Measurements from ENCODE around the gene CCDC93. TPM values are rescaled to one million over a fixed set of nuclear protein-coding genes. Genes with fewer than 3 reads are reported as not detected.

The CCDC93 gene
- total RNA-seq, 1 donor, result 30.5 TPM

DNA sequence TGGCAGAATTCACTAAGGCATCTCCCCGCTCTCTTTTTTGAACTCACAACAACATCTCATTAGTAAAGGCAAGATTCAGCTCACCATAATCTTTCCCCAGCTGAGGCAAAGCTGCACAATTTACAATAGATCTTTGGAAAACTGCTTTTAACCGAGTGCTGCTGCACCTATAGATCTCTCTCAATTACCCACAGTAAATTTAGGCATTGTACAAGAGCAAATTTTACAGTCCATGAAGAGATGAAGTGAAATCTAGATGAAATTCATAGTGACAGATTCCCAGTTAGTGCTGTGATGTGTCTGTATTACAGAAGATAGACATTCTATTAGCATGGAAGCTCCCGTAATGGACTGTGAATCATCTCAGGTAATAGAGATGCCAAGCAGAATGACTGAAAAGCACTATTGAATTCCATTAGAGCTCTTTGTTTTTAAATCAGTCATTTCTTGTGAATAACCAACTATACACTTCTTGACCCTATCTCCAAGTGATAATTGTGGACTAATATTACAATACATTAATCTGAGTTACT, 38.0 kb upstream of the CCDC93 start:
- no peak for DNase-seq (ENCODE audit: low read depth)

DNA sequence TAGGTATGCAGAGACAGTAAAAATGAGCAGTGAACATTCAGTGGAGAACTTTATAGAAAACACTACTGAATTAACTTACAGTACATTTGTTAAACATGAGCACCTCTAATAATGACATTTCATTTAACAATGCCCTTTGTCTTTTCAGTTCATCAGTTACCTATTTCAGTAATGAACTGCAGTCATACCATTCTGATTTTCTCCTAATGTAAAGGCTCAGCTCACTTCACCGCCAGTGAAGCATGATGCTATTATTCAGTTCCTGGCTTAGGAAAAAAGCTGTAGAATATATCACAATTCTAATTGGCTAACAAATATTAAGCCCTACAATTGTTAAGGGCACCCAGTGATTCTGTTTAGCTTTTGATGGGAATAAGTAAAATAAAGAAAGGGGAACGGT, 37.1 kb upstream of the CCDC93 start:
- no peak overlapping the region for H3K4me3 ChIP-seq (ENCODE audit: low read depth, low read length)
- DNase-seq (ENCODE audit: low read depth), result no peak
- TF ChIP-seq, protein P1, sequence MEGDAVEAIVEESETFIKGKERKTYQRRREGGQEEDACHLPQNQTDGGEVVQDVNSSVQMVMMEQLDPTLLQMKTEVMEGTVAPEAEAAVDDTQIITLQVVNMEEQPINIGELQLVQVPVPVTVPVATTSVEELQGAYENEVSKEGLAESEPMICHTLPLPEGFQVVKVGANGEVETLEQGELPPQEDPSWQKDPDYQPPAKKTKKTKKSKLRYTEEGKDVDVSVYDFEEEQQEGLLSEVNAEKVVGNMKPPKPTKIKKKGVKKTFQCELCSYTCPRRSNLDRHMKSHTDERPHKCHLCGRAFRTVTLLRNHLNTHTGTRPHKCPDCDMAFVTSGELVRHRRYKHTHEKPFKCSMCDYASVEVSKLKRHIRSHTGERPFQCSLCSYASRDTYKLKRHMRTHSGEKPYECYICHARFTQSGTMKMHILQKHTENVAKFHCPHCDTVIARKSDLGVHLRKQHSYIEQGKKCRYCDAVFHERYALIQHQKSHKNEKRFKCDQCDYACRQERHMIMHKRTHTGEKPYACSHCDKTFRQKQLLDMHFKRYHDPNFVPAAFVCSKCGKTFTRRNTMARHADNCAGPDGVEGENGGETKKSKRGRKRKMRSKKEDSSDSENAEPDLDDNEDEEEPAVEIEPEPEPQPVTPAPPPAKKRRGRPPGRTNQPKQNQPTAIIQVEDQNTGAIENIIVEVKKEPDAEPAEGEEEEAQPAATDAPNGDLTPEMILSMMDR (IDR thresholded peaks at IDR 0.05; ENCODE audit: insufficient read depth, low read length), result no peak

More for the DNA sequence above, 38.0 kb upstream of the CCDC93 start:
- TF ChIP-seq, protein P1 (IDR thresholded peaks at IDR 0.05; ENCODE audit: insufficient read depth, low read length), result no peak
- H3K4me3 ChIP-seq (ENCODE audit: low read depth, low read length), result no peak overlapping the region

DNA sequence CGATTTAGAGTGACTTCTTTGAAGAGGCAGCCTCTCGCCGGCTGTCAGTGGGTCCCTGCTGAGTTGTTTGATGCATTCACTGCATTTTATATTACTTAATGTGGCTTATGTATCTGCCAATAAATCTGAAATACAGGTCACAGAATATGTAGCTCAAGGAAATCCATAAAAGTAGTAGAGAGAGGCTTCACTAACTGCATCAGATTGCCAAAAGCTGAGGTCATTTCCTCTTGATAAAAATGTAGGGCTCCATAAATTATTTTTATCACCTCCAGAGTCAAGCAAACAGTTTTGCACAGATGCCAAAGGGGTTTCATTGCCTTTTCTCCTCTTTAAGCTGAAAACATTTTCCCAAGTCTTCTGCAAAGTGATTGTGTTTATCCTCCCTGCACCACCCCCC, 36.5 kb upstream of the CCDC93 start:
- DNase-seq (ENCODE audit: low read depth), result peak; percentile 19

DNA sequence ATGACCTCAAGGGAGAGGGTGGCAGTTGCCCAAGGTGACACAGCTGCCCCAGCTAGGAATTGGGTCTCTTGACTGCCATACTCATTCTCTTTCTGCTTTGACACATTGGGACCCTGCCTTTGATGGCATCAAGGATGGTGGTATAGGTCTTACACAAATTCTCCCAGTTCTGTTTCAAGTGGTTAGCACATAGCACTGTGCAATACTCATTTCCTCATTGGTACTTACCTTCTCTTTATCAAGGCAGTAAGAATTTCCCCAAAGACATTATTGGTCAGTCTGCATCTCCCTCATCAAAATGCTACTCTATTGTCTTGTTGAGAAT, 35.9 kb upstream of the CCDC93 start:
- no peak for DNase-seq (ENCODE audit: low read depth)
- TF ChIP-seq, protein P1 (IDR thresholded peaks at IDR 0.05; ENCODE audit: insufficient read depth, low read length), result no peak

More for the DNA sequence above, 36.5 kb upstream of the CCDC93 start:
- no peak overlapping the region for H3K4me3 ChIP-seq (ENCODE audit: low read depth, low read length)
- TF ChIP-seq, protein P1 (IDR thresholded peaks at IDR 0.05; ENCODE audit: insufficient read depth, low read length), result no peak

DNA sequence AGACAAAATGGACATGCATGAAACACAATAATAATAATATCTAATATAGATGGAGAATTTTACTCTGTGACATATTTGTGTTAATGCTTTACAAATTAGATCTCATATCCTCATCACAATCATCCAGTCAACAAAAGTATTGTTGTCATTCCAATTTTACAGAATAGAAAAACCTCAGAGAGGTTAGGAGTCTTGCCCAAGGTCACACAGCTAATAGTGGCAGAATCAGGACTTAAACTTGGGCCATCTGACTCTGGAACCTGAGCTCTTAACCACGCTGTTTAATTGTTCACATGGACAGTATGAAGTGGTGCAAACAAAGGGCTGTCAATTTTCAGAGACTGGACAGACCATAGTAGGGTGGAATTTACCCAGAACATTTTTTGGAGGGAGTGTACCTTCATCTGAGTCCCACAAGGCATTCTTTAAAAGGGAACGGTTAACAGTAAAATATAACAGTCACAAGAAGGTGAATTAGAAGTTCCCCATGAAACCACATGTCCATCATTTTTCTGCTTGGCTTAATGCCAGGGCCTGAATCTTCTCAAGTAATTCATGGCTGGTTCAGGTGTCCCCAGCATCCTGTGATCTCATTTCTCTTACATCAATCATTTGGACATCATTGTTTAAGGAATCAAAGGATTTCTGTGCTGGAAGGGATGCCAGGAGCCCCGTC, 35.4 kb upstream of the CCDC93 start:
- no peak for DNase-seq (ENCODE audit: low read depth)
- TF ChIP-seq, protein P1 (IDR thresholded peaks at IDR 0.05; ENCODE audit: insufficient read depth, low read length), result no peak
- H3K4me3 ChIP-seq (ENCODE audit: low read depth, low read length), result no peak overlapping the region

More for the DNA sequence above, 35.9 kb upstream of the CCDC93 start:
- H3K4me3 ChIP-seq (ENCODE audit: low read depth, low read length), result no peak overlapping the region

DNA sequence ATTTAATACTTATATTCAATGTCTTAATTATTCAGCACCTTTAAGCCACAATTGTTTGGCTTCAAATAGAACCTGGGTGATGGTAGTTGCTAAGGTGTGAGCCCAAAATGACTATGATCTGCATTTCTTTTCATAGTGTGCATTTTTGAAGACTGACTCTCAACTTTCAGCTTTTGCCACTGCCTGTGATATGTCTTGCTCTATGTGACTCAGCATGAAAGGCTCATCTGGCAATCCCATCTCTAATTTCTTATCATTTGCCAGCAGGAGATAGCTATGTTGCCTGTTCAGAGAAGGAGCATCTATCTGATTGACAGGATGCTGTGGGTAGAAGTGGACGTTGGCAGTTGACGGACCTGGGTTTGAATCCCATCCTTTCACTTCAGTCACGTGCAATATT, 34.5 kb upstream of the CCDC93 start:
- DNase-seq (ENCODE audit: low read depth), result no peak
- no peak overlapping the region for H3K4me3 ChIP-seq (ENCODE audit: low read depth, low read length)
- TF ChIP-seq, protein P1 (IDR thresholded peaks at IDR 0.05; ENCODE audit: insufficient read depth, low read length), result no peak

All from fibroblast of the aortic adventitia (primary cell).